HG03135 (cell line): ENCODE data around the gene LEMD1.
"Not testable (repeated sequence)": the region's sequence is repeated elsewhere in the genome, so short reads cannot be mapped to it uniquely, and the experiment has no call there.

Source experiments
- ATAC-seq: cut with Tn5 transposase; IDR thresholded peaks from one replicate; pipeline ENCODE4 v1.9.1; 2021; ENCODE audit warnings: mild to moderate bottlenecking, moderate library complexity; ENCODE audit not compliant: unreplicated experiment

LEMD1 gene

GRCh38 chr1:205382990-205383389, 38.9 kb downstream of the LEMD1 start:
- not testable (repeated sequence) for ATAC-seq

GRCh38 chr1:205382561-205382960, 39.3 kb downstream of the LEMD1 start:
- ATAC-seq = no peak

- ATAC-seq = no peak
Measured at GRCh38 chr1:205381305-205381704, 40.6 kb downstream of the LEMD1 start.

- no peak for ATAC-seq
Measured at GRCh38 chr1:205380882-205381281, 41.0 kb downstream of the LEMD1 start.

GRCh38 chr1:205379056-205379455, 42.8 kb downstream of the LEMD1 start:
- no peak for ATAC-seq

GRCh38 chr1:205377355-205377754, 44.5 kb downstream of the LEMD1 start:
- no peak for ATAC-seq

GRCh38 chr1:205376739-205377138, 45.1 kb downstream of the LEMD1 start:
- ATAC-seq = no peak

- no peak for ATAC-seq
Measured at GRCh38 chr1:205375835-205376545, 45.9 kb downstream of the LEMD1 start.

- ATAC-seq = no peak
Measured at GRCh38 chr1:205374210-205375078, 47.4 kb downstream of the LEMD1 start.

- no peak for ATAC-seq
Measured at GRCh38 chr1:205373798-205374175, 48.1 kb downstream of the LEMD1 start.

GRCh38 chr1:205373022-205373797, 48.6 kb downstream of the LEMD1 start:
- ATAC-seq = no peak

GRCh38 chr1:205371871-205372660, 49.8 kb downstream of the LEMD1 start:
- ATAC-seq = no peak

GRCh38 chr1:205370780-205371179, 51.1 kb downstream of the LEMD1 start:
- no peak for ATAC-seq

GRCh38 chr1:205369701-205370123, 52.1 kb downstream of the LEMD1 start:
- no peak for ATAC-seq

GRCh38 chr1:205368478-205368877, 53.4 kb downstream of the LEMD1 start:
- ATAC-seq = no peak

- ATAC-seq = no peak
Measured at GRCh38 chr1:205365945-205366463, 55.9 kb downstream of the LEMD1 start.

- ATAC-seq = not testable (repeated sequence)
Measured at GRCh38 chr1:205365086-205365485, 56.8 kb downstream of the LEMD1 start.

GRCh38 chr1:205360891-205361290, 61.0 kb downstream of the LEMD1 start:
- no peak for ATAC-seq

GRCh38 chr1:205359771-205360565, 61.9 kb downstream of the LEMD1 start:
- no peak for ATAC-seq

- no peak for ATAC-seq
Measured at GRCh38 chr1:205358579-205358978, 63.3 kb downstream of the LEMD1 start.
